Keratinocyte (primary cell): ENCODE data around the gene BABAM2.
"Not testable (repeated sequence)": the region's sequence is repeated elsewhere in the genome, so short reads cannot be mapped to it uniquely, and the experiment has no call there.

Source experiments
- EZH2 ChIP-seq: IDR thresholded peaks from one replicate; pipeline ENCODE4 v1.6.1; 2012; ENCODE audit warnings: inconsistent platforms, mild to moderate bottlenecking, low read length, moderate library complexity
- TF ChIP-seq, protein P1 (sequence below), 3 experiments: IDR thresholded peaks in 1 of 3; conservative IDR thresholded peaks in 1 of 3; optimal IDR thresholded peaks in 1 of 3; 2 replicates in 2 of 3; 3 replicates in 1 of 3; pipeline versions ENCODE3 to v1.5.1; 2011; ENCODE audit warnings: low read length in 3 of 3, mild to moderate bottlenecking in 3 of 3, moderate library complexity in 2 of 3, control low read depth in 1 of 3, inconsistent platforms in 1 of 3; ENCODE audit not compliant: insufficient read depth in 2 of 3; ENCODE audit errors: extremely low read depth in 1 of 3

DNA sequence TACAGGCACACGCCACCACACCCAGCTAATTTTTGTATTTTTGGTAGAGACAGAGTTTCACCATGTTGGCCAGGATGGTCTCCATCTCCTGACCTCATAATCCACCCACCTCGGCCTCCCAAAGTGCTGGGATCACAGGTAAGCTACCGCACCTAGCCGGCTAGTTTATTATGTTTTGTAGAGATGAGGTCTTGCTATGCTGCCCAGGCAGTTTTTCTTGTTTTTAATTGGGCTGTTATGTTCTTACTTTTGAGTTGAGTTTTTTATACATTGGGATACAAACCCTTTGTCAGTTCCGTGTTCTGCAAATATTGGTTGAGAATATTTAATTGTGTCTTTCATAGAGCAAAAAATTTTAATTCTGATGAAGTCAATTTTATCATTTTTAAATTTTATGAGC is 368.7 kb downstream of the BABAM2 start:
- TF ChIP-seq, protein P1, sequence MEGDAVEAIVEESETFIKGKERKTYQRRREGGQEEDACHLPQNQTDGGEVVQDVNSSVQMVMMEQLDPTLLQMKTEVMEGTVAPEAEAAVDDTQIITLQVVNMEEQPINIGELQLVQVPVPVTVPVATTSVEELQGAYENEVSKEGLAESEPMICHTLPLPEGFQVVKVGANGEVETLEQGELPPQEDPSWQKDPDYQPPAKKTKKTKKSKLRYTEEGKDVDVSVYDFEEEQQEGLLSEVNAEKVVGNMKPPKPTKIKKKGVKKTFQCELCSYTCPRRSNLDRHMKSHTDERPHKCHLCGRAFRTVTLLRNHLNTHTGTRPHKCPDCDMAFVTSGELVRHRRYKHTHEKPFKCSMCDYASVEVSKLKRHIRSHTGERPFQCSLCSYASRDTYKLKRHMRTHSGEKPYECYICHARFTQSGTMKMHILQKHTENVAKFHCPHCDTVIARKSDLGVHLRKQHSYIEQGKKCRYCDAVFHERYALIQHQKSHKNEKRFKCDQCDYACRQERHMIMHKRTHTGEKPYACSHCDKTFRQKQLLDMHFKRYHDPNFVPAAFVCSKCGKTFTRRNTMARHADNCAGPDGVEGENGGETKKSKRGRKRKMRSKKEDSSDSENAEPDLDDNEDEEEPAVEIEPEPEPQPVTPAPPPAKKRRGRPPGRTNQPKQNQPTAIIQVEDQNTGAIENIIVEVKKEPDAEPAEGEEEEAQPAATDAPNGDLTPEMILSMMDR (optimal IDR thresholded peaks at IDR 0.05 in 1 of 3, IDR thresholded peaks at IDR 0.05 in 1 of 3, conservative IDR thresholded peaks at IDR 0.05 in 1 of 3; ENCODE audit: extremely low read depth in 1 of 3, insufficient read depth in 2 of 3, low read length in 3 of 3): not testable (repeated sequence)
- not testable (repeated sequence) for TF ChIP-seq EZH2
